SU-DHL-6 (cell line): ENCODE results near the gene PLIN4.

Experiments
- H2AFZ ChIP-seq: fragments of 200-600 bp; sonication (generic); 2 replicates; pipeline ENCODE4 v1.6.1; 2014; ENCODE audit warnings: low read depth, mild to moderate bottlenecking, moderate library complexity, mixed read lengths, antibody characterized with exemption, low read length; ENCODE audit not compliant: severe bottlenecking
- H3F3A ChIP-seq: fragments of 200-600 bp; shearing (Covaris generic); 2 replicates; pipeline ENCODE4 v1.6.0; 2016; ENCODE audit warnings: antibody characterized with exemption, mild to moderate bottlenecking; ENCODE audit not compliant: insufficient read depth
- H3K27ac ChIP-seq: fragments of 200-600 bp; sonication (generic); 2 replicates; pipeline ENCODE4 v1.5.1; 2016; ENCODE audit warnings: low read depth, mild to moderate bottlenecking, low read length, moderate library complexity, mixed read lengths
- H3K27me3 ChIP-seq: fragments of 200-600 bp; sonication (generic), shearing (Covaris generic); 2 replicates; pipeline ENCODE4 v1.6.0; 2014; ENCODE audit warnings: mild to moderate bottlenecking, low read length
- H3K36me3 ChIP-seq: fragments of 200-600 bp; sonication (generic); 2 replicates; pipeline ENCODE4 v1.6.1; 2014; ENCODE audit warnings: mild to moderate bottlenecking, low read length, mixed read lengths
- H3K4me2 ChIP-seq: fragments of 300-600, 200-600 bp; shearing (Covaris generic), sonication (generic); 2 replicates; pipeline ENCODE4 v1.6.0; 2014; ENCODE audit warnings: low read length, low read depth, mild to moderate bottlenecking; ENCODE audit not compliant: poor library complexity, severe bottlenecking
- H3K4me3 ChIP-seq: fragments of 200-600 bp; sonication (generic); 2 replicates; pipeline ENCODE4 v1.5.1; 2014; ENCODE audit warnings: antibody characterized with exemption, low read length, mild to moderate bottlenecking, mixed read lengths; ENCODE audit not compliant: insufficient read depth, poor library complexity, severe bottlenecking
- H3K79me2 ChIP-seq: fragments of 200-600 bp; sonication (generic); 2 replicates; pipeline ENCODE4 v1.6.1; 2014; ENCODE audit warnings: mild to moderate bottlenecking, low read length, moderate library complexity; ENCODE audit not compliant: insufficient read depth
- H3K9ac ChIP-seq: fragments of 200-600 bp; sonication (generic); 2 replicates; pipeline ENCODE4 v1.7.0; 2014; ENCODE audit warnings: mild to moderate bottlenecking, low read length
- H3K9me2 ChIP-seq: fragments of 200-600 bp; sonication (generic); replicated peaks from 2 replicates; pipeline ENCODE4 v1.6.1; 2014; ENCODE audit warnings: low read length; ENCODE audit not compliant: insufficient read depth
- H3K9me3 ChIP-seq: fragments of 200-600 bp; sonication (generic); 2 replicates; pipeline ENCODE4 v1.6.1; 2014; ENCODE audit warnings: low read length, mixed read lengths; ENCODE audit not compliant: insufficient read depth
- H4K20me1 ChIP-seq: fragments of 200-600 bp; sonication (generic); 2 replicates; pipeline ENCODE4 v1.6.1; 2014; ENCODE audit warnings: low read depth, mild to moderate bottlenecking, antibody characterized with exemption, low read length, moderate library complexity, mixed read lengths
- CTCF ChIP-seq: fragments of 200-600 bp; sonication (generic); IDR thresholded peaks from one replicate; pipeline ENCODE4 v1.5.1; 2017; ENCODE audit warnings: antibody characterized with exemption, mild to moderate bottlenecking, low read length, moderate library complexity; ENCODE audit not compliant: insufficient read depth, poor library complexity, severe bottlenecking
- EZH2phosphoT487 ChIP-seq: fragments of 200-600 bp; sonication (generic), shearing (Covaris generic); conservative IDR thresholded peaks from 2 replicates; pipeline ENCODE4 v1.6.1; 2018; ENCODE audit warnings: mild to moderate bottlenecking, antibody characterized with exemption, low read length, moderate library complexity, mixed read lengths

Gene PLIN4

GRCh38 chr19:4453232-4454179 lies 64.8 kb downstream of the PLIN4 start:
- no peak overlapping the region for H3K27ac ChIP-seq
- H4K20me1 ChIP-seq, result no peaks in the 10 kb centered on the region
- no peak overlapping the region for H3K9ac ChIP-seq
- no peaks in the 10 kb centered on the region for H3K36me3 ChIP-seq
- no peak overlapping the region for H2AFZ ChIP-seq
- H3K9me3 ChIP-seq, result no peaks in the 10 kb centered on the region
- H3K4me2 ChIP-seq, result no peak overlapping the region
- no peak overlapping the region for H3K4me3 ChIP-seq
- H3K9me2 ChIP-seq, result no peaks in the 10 kb centered on the region
- TF ChIP-seq CTCF, result no peak
- 0 out of 2 replicates have a peak, but pooled peaks cover 7% of the 10 kb centered on the region for H3K79me2 ChIP-seq
- H3K27me3 ChIP-seq, result no peaks in the 10 kb centered on the region
- H3F3A ChIP-seq, result peaks cover 6% of the 10 kb centered on the region; the same call in 1 of the 2 replicates

GRCh38 chr19:4452230-4452990 lies 65.9 kb downstream of the PLIN4 start:
- H2AFZ ChIP-seq, result no peak overlapping the region
- H3K79me2 ChIP-seq, result 0 out of 2 replicates have a peak, but pooled peaks cover 7% of the 10 kb centered on the region
- H4K20me1 ChIP-seq, result no peaks in the 10 kb centered on the region
- no peaks in the 10 kb centered on the region for H3K27me3 ChIP-seq
- no peaks in the 10 kb centered on the region for H3K36me3 ChIP-seq
- no peaks in the 10 kb centered on the region for H3K9me3 ChIP-seq
- no peak overlapping the region for H3K4me2 ChIP-seq
- no peak overlapping the region for H3K27ac ChIP-seq
- H3F3A ChIP-seq, result peaks cover 6% of the 10 kb centered on the region; the same call in 1 of the 2 replicates
- no peak overlapping the region for H3K9ac ChIP-seq
- TF ChIP-seq CTCF, result no peak
- TF ChIP-seq EZH2phosphoT487, result no peak
- no peaks in the 10 kb centered on the region for H3K9me2 ChIP-seq
- H3K4me3 ChIP-seq, result no peak overlapping the region
